SHP77 (cell line): ENCODE results near the gene LMX1A.

ENCODE experiments used
- DNase-seq, 2 experiments: peaks; one replicate each; lab custom pipeline; 2025; lab: John Stamatoyannopoulos, UW

The LMX1A gene

DNA sequence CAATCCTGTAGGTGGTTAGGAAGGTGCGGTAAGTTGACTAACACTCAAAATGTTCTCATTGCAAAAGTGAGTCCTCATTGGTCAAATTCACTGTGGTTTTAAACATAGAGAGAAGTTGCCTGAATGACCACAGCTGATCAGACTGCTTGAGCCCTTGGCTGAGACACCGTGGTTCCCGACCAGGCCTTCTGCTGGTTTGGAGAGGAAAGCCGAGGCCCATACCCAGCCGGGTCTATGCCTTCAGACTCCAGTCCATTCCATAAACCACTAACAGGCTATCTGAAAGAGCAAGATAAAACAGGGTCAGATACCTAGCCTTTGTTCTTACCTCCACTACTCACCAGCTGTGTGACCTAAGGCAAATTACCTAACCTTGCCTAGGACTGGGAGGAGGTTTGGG, 133.9 kb downstream of the LMX1A start:
- no peak for DNase-seq

DNA sequence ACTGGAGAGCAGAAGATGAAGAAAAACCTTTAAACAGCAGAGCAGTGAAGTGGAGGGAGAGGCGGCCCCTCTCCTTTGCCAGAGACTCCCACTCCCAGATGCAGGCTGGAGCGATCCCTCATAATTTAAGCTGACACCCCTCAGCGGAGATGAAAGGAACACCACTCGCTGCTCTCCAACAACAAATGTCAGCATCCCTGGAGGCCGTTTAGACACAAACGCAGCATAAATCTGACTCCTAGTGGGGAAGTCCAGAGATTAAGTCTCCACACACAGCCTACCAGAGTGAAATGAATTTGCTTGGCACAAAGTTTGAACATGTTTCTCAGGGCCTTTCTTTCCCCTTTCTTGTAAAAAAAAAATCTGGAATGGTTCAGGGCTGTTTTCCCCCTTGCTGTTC, 137.8 kb downstream of the LMX1A start:
- no peak for DNase-seq

DNA sequence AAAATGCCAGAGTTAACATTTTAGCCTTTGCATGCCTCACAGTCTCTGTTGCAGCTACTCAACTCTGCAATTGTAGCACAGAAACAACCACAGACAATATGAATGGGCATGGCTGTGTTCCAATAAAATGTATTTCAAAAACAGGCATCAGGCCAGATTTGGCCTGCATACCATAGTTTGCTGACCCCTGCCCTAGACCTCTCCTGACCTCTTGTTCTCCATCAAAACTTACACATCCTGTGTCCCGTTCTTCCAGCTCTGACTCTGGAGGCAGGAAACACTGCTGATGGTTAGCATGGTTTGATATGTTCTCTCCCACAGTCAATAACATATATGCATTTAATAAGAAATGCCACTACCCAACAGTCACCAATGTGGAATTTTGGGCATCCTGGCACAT, 138.6 kb downstream of the LMX1A start:
- no peak for DNase-seq

DNA sequence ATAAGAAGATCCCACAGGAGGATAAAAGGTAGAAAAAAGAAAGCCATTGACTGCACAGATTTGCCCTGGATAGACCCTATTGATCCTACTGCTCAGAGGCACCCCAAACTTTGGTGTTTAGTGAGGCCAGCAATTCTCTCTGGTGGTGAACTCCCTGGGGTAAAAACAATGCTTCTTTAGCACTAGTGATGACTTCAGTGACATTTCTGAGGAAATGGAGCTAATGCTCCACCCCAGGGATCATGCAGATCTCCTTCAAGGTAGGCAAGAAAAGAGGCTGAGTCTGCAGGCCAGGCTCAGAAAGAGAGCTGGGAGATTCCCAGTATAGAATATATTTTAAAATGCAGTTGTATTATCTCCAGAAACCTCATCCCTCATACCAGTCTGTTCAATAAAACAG, 140.3 kb downstream of the LMX1A start:
- DNase-seq: no peak

DNA sequence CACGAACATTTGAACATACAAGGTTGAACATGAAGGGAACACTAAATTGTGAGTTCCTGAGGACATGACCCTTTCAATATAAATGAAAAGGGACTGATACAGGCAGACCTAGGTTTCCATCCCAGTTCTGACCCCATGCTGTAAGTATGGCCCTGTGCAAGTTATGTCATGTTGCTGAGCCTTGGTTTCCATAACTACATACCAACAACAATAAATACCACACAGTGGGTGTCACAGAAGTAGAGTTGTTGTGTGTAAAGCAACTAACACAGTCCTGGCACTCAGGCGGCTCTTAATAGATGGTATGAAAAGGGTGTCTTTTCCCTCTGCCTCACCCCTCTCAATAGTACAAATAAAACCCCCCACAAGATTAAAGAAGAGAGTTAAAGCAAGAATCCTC, 140.8 kb downstream of the LMX1A start:
- DNase-seq: no peak

DNA sequence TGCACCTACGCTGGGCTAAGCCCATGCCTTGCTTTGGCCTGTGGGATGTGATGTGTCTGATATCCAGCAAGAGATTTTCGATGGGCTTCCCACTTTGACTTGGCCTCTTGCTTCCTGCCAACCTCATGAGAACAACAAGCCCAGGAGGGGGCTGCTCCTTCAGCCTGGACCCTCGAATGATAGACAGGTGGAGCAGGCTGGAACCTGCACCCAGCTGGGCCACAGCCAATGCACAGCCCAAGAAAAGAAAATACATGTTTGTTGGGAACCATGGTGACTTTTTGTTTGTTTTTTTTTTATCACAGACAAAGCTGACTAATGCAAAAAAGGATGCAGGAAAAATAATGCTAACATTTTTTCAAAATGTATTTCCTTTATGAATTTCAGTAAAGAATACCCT, 144.3 kb downstream of the LMX1A start:
- no peak for DNase-seq

DNA sequence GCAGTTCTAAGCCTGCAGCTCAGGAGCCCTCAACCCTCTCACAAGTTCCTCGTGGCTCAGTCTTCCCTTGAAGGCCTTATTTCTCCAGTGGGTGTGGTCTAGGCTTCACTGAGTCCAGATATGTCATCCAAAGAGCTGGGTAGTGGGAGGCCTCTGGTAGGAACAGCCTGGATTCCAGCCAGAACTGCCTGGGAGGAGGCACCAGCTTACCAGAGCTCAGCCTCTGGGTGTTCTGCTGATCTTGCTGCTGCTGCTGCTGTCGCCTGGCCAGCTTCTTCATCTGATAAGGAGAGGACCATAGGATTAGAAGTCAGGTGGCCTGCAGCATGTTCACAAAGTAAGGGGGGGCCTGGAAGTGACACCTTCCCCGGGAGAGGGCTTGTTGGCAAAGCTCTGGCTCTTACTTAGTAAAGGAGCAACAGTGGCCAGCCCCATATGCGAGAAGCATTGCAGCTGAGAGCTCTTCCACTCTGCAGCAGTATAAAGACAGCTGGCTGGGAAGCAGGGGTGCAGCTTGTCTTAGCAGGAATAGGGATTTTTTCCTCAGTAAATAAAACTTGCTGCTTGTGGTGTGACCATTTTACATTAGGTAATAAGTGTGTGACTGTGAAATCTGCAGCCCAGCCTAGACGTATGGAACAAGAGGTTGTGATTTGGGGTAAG, 148.5 kb downstream of the LMX1A start:
- DNase-seq: no peak

DNA sequence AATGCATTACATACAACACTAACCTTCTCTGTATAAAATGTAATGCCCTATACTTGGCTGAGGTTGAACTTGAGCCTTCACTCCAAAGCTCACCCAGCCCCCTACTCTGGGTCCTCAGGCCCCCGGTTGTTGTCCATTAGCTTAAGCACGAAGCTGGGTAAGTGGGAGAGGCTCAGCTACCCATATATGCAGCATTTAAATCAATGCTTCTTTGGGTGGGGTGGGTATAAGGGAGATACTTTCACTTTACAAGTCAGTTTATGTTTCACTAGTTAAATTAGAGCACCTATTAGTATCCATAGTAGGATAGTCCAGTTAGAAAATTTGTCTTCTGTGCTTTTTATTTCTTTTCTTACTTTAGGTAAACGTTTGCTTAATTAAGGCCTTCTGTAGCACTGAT, 151.4 kb downstream of the LMX1A start:
- no peak for DNase-seq

DNA sequence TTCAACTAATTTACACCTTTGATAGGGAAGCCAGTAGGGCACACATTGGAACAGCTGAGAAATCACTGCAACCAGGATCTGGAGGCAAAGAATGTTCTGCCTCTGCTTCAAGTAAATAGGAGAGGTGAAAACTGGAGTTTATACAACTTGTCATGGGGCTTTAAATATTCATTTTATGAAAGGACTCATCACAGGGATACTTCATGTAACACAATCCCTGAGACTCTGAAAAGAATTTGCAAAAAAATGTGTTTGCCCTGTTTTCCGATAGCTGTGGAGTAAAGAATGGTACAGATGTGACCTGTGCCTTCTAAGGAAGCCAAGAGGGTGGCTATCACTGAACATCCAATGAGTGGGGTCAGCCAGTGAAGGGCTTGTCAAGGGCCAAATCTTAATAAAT, 152.0 kb downstream of the LMX1A start:
- DNase-seq: no peak

DNA sequence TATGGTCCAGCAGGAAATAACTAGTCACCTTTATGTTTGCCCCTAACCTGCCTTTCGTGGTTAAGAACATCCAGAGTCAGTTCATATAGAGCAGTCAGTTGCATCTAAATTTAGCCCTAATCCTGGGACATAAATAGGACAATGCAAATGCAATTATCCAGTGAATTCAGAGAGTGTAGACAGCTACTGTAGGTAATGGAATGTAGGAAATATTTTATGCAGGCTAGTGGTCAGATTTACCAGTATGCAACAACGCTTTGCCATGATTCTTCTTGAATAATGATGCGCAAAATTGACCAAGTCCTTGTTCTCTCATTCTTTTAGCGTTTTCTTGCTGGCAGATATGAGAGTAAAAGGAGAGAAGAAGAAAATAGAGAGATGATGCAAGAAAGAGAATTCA, 165.4 kb downstream of the LMX1A start:
- DNase-seq: no peak

DNA sequence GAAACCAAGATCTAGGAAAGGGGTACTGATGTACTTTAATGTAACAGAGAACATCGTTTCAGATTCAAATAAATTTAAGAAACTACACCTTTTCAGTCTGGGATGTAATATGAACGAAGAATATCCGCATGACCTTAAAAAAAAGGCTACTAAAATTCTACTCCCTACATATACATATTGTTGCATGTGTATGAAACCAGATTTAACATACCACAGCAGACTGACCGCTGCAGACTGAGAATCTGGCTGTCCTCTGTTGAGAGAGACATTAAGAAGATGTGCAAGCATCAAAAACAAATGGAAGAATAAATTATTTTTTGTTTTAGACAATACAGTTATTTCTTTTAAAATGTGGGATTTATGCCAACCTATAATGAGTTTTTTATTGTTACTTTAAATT, 166.6 kb downstream of the LMX1A start:
- no peak for DNase-seq

DNA sequence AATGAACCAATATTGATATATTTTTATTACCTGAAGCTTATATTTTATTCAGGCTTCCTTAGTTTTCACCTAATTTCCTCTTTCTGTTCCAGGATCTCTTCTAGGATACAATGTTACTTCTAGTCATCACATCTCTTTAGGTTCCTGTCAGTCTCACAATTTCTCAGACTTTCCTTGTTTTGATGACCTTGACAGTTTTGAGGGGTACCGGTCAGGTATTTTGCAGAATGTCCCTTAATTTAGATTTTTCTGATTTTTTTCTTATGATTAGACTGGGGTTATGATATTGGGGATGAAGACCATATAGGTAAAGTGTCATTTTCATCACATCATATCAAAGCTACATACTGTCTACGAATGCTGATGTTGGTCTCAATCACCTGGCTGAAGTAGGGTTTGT, 167.5 kb downstream of the LMX1A start:
- DNase-seq: no peak

DNA sequence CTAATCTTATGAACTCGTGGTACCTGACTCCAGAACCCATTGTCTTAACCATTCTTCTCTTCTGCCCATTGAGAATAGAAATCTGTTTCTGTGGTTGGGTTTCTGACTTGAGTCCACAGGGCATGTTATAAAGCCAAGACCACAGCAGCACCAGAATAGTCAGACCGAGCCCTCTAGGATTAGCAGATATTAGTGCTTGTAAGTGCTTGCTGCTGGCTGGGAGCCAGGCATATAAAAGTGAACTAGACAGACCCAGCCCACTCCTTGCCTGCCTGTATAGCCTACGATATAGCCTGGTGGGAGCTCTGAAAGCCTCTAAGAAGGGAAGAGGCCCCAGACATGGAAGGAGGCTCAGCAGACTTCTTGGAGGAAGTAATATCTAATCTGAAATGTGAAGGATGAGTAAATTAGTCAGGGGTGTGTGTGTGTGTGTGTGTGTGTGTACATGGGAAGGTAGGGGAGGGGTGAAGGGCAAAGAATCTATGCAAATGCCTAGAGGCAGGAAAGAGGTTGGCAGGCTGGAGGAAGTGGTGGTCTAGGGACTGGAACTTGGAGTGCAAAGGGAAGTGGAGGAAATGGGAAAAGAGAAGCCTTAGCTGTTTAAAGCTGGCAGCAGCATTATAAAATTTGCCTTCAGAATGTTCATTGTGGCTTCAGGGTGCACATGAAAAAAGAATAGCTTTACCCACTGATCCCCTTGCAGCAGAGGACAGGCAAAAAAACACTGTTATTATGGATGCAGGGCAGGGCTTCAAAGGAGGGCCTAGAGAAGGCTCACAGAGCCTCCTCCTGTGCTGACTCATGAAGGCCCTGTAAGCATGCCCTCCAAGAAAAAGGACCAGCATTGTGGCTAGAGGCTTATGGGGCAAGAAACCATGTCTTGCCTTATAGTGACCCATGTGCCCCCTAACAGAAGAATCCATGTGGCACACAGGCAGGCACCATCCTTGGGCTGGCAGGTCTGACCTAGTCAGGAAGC, 169.2 kb downstream of the LMX1A start:
- DNase-seq: no peak

DNA sequence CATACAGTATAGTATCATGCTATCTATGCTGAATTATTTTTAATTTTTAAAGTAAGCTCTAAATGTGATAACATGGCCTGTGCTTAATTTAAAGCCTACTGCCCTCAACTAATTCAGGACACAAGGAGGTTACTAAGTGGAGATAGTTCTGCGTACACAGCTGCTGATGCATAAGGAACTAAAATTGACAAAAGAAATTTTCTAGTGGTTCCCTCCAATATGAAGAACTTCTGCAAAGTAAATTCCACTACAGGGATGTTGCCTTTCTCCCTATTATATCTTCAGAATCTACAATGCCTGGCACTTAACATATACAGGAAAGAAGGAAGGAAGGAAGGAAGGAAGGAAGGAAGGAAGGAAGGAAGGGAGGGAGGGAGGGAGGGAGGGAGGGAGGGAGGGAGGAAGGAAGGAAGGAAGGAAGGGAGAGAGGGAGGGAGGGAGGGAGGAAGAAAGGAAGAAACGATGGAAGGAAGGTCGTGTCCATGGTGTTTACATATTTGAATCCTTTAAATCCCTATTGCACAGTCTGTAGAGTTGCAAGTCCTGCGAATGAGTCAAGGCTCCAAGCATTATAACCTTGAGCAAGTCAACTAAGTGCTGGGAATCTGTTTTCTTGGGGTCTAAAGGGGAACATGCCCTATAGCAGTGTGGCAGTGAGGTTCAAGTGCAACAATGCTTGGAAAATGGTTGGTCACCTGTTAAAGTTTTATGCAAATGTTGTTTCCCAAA, 171.2 kb downstream of the LMX1A start:
- no peak for DNase-seq

DNA sequence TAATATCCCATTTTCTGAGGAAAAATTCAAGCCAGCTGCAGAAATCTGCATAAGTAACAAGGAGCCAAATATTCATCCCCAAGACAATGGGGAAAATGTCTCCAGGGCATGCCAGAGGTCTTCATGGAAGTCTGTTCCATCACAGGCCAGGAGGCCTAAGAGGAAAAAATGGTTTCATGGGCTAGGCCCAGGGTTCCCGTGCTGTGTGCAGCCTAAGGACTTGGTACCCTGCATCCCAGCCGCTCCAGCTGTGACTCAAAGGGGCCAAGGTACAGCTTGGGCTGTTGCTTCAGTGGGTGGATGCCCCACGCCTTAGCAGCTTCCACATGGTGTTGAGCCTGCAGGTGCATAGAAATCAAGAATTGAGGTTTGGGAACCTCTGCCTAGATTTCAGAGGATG, 173.5 kb downstream of the LMX1A start:
- no peak for DNase-seq

DNA sequence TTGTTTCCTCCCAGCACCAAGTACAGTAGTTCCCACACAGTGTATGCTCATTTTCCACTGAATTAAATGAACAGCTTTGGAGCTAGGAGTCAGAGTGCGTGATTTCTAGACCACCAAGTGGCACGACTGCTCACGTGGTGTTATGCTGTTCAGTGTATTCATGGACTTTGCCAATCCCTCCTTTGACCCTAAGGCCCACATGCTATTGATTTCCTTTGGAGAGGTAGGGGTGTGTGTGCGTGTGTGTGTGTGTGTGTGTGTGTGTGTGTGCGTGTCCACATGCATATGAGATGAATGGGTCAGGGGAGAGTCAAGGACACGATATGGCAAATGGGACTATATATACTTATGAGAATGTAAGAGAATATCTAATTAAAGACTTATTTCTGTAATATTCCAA, 177.2 kb downstream of the LMX1A start:
- DNase-seq: no peak

DNA sequence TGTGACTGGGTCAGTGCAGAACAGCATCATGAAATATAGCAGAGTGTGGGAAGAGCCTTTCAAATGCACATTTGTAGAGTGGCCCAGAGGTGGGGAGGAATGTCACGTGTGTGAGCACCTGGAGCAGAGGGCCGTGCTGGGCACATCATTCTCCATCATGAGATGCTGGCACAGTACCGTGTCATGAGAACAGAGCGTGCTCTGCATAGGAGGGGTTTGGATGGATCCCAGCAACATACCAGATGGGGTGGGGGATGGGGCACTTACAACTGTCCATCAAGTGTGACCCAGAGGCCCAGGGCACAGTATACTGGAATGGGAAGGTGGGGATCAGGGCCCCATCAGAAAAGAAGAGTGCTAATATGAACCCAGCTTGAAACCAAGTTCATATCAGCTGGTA, 182.0 kb downstream of the LMX1A start:
- no peak for DNase-seq

DNA sequence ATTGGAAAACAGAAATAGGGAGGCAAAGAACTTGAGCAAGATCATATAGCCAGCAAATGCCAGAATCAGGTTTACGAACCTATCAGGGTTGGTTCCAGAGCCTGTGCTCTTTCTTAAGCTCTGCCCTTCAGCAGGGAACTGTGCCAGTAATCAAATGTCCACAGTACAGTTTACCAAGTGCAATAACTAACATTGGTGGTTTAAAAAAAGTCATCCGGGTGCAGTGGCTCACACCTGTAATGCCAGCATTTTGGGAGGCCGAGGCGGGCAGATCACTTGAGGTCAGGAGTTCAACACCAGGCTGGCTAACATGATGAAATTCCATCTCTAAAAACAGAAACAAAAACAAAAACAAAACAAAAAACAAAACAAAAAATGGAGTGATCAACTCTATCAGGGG, 182.7 kb downstream of the LMX1A start:
- DNase-seq: no peak

DNA sequence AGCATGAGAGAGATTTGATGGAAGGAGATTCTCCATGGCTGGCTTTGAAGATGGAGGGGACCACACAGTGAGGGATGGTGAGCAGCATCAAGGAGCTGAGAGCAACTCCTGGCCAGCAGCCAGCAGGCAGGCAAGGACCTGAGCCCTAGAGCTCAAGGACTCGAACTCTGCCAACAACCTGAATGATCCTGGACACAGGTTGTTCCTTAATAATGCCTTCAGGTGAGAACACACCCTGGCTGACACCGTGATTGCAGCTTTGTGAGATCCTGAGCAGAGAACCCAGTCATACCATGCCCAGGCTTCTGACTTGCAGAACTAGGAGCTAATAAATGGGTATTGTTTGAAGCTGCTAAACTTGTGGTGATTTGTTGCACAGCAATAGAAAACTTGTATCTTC, 183.1 kb downstream of the LMX1A start:
- DNase-seq: no peak

DNA sequence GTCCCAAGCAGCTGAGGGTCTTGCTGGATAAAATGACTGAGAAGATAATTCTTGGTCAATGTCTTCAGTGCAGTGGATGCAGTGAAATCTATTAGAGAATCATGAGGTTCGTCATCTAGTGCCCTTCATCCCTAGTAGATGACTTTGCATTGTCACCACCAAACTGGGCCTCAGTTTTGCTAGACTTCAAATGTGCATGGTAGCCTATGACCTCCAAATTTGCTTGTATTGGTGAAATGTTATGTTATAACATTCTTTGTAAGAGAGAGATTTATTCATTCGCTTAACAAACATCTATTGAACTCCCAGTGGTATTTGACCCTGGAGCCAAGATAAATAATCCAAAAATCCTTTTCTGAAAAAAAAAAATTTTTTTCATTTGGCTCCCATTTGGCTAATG, 183.8 kb downstream of the LMX1A start:
- no peak for DNase-seq

DNA sequence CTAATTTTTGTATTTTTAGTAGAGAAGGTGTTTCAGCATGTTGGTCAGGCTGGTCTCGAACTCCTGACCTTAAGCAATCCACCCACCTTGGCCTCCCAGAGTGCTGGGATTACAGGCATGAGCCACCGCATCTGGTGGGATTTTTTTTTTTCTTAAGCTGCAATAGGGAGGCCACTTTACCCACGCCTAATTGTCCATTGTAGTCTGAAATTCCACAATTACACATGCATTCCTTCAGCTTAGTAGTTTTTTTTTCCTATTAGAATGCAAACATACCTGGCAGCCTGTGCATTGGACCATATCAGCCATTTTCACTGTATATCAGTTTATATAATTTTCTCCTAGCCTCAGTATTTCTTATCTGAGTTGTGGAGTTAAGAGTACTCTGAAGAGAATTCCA, 186.8 kb downstream of the LMX1A start:
- no peak for DNase-seq

DNA sequence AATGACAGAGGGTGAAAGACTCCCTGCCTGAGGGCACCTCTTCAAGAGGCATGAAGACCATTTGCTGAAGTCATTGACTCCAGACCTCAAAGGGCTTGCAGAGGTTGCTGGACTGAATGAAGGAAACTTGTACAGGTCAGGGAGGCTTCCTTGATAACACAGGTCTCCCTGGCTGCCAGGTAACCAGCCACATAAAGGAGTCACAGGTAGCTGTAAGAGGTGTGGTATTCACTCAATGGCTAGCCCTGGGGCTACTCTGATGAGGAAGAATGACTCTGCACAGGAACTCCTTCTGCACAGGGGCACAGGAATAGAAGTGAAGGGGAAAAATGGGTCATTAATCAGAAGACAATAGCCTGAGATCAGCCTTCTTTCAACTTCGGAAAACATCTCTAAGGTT, 187.5 kb downstream of the LMX1A start:
- no peak for DNase-seq

DNA sequence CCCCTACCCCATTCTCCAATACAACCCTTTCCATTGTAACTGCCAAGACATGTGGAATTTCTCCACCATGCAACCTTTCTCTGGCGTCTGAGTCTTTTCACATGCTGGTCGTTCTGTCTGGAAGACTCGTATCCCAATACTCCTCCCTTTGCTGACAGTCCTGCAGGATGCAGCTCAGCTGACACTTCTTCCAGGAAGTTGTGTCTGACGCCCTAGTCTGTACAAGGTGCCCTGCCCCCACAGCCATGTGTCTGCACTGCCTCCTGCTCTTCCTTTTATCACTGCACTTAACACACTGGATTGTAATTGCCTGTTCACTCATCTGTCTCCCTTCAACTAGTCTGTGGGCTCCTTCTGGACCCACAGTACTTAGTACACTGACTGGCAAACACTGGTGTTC, 188.0 kb downstream of the LMX1A start:
- no peak for DNase-seq
